HepG2 (cell line): Measurements from ENCODE around the gene TSR1. TPM values are rescaled to one million over a fixed set of nuclear protein-coding genes. Genes with fewer than 3 reads are reported as not detected.

Source experiments
- AKAP8 ChIP-seq: sonication (generic); formaldehyde crosslinking; IDR thresholded peaks from 2 replicates; pipeline ENCODE4 v1.5.1; 2020; ENCODE audit warnings: mild to moderate bottlenecking, missing genetic modification reagents
- CREM ChIP-seq, 2 experiments: sonication (generic) in 1 of 2; formaldehyde crosslinking in 1 of 2; IDR thresholded peaks; 2 replicates each; pipeline versions ENCODE4 v1.4.0 to v1.6.1; 2016 to 2020; ENCODE audit warnings: antibody characterized with exemption in 1 of 2, mild to moderate bottlenecking in 1 of 2, missing genetic modification reagents in 1 of 2
- FOXO1 ChIP-seq: sonication (generic); formaldehyde crosslinking; IDR thresholded peaks from 2 replicates; pipeline ENCODE4 v1.4.0; 2020; ENCODE audit warnings: missing genetic modification reagents
- HNF4A ChIP-seq: sonication (generic); formaldehyde crosslinking; IDR thresholded peaks from 2 replicates; pipeline ENCODE4 v1.4.0; 2020; ENCODE audit warnings: missing genetic modification reagents
- IRF2 ChIP-seq: IDR thresholded peaks from 2 replicates; pipeline ENCODE4 v1.6.1; 2018; ENCODE audit warnings: missing genetic modification reagents, missing compliant biosample characterization
- IRX3 ChIP-seq: sonication (generic); formaldehyde crosslinking; IDR thresholded peaks from 2 replicates; pipeline ENCODE4 v1.8.1; 2023; ENCODE audit warnings: mild to moderate bottlenecking, low read depth, missing genetic modification reagents, borderline replicate concordance
- KMT2A ChIP-seq: sonication (generic); formaldehyde crosslinking; IDR thresholded peaks from 2 replicates; pipeline ENCODE4 v1.4.0; 2020; ENCODE audit warnings: missing genetic modification reagents
- NFE2 ChIP-seq: sonication (generic); formaldehyde crosslinking; IDR thresholded peaks from 2 replicates; pipeline ENCODE4 v1.4.0; 2020; ENCODE audit warnings: missing genetic modification reagents
- SAP130 ChIP-seq: IDR thresholded peaks from 2 replicates; pipeline ENCODE4 v1.6.1; 2016; ENCODE audit warnings: low read depth
- SCMH1 ChIP-seq: sonication (generic); formaldehyde crosslinking; IDR thresholded peaks from 2 replicates; pipeline ENCODE4 v1.9.0; 2021; ENCODE audit warnings: missing genetic modification reagents, mild to moderate bottlenecking, borderline replicate concordance
- SKI ChIP-seq: fragments of 450-650 bp; IDR thresholded peaks from one replicate; pipeline ENCODE4 v1.6.1; 2018; ENCODE audit warnings: mild to moderate bottlenecking; ENCODE audit not compliant: partially characterized antibody
- SMYD3 ChIP-seq: sonication (generic); formaldehyde crosslinking; IDR thresholded peaks from 2 replicates; pipeline ENCODE4 v1.8.1; 2023; ENCODE audit warnings: mild to moderate bottlenecking, missing genetic modification reagents
- SP2 ChIP-seq: sonication (generic); formaldehyde crosslinking; IDR thresholded peaks from 2 replicates; pipeline ENCODE4 v1.5.1; 2020; ENCODE audit warnings: mild to moderate bottlenecking, missing genetic modification reagents
- XRCC5 ChIP-seq: fragments of 200-400 bp; formaldehyde crosslinking; optimal IDR thresholded peaks from 2 replicates; pipeline ENCODE3; 2017; ENCODE audit warnings: mild to moderate bottlenecking, low read length
- ZBTB7A ChIP-seq: sonication (generic); formaldehyde crosslinking; IDR thresholded peaks from 2 replicates; pipeline ENCODE4 v1.8.0; 2022; ENCODE audit warnings: mild to moderate bottlenecking, missing genetic modification reagents
- ZNF274 ChIP-seq: sonication (generic); formaldehyde crosslinking; IDR thresholded peaks from 2 replicates; pipeline ENCODE4 v1.5.1; 2020; ENCODE audit warnings: mild to moderate bottlenecking, missing genetic modification reagents
- ZNF501 ChIP-seq: sonication (generic); formaldehyde crosslinking; IDR thresholded peaks from 2 replicates; pipeline ENCODE4 v1.5.1; 2020; ENCODE audit warnings: mild to moderate bottlenecking, moderate library complexity, missing genetic modification reagents
- ZNF629 ChIP-seq: sonication (generic); formaldehyde crosslinking; conservative IDR thresholded peaks from 2 replicates; pipeline ENCODE4 v1.5.0; 2020; ENCODE audit warnings: missing genetic modification reagents
- ZNF792 ChIP-seq: IDR thresholded peaks from 2 replicates; pipeline ENCODE4 v1.6.1; 2016
- ZNF878 ChIP-seq: sonication (generic); formaldehyde crosslinking; IDR thresholded peaks from 2 replicates; pipeline ENCODE4 v1.8.1; 2023; ENCODE audit warnings: mild to moderate bottlenecking, missing genetic modification reagents, moderate library complexity
- polyA plus RNA-seq, 8 experiments: library from polyadenylated mRNA; depleted of rRNA in 3 of 8; stranded (reverse) in 7 of 8; unstranded in 1 of 8; fragments of >200 nt; fragmentation: Illumina TruSeq in 4 of 8; extraction: Trizol in 4 of 8; gene quantifications; 2 replicates each; pipeline versions ENCODE4 v1.2.1 to v1.2.3, GENCODE V29; 2011 to 2016; ENCODE audit warnings: low read depth in 4 of 8, missing spikeins in 1 of 8, mixed read lengths in 1 of 8; ENCODE audit not compliant: insufficient read depth in 1 of 8
- total RNA-seq, 5 experiments: library from RNA; depleted of rRNA; stranded (reverse); fragments of >200 nt; fragmentation: Illumina TruSeq; extraction: Trizol; gene quantifications; 2 replicates each; pipeline ENCODE4 v1.2.3, GENCODE V29; 2016; ENCODE audit warnings: low read depth in 1 of 5
- TF ChIP-seq, protein P1 (sequence below): sonication (generic); formaldehyde crosslinking; IDR thresholded peaks from 2 replicates; pipeline ENCODE4 v1.5.0; 2020; ENCODE audit warnings: missing genetic modification reagents, mild to moderate bottlenecking, borderline replicate concordance
- TF ChIP-seq, protein P2 (sequence below): IDR thresholded peaks from 2 replicates; pipeline ENCODE4 v1.6.1; 2016; ENCODE audit warnings: missing genetic modification reagents, missing compliant biosample characterization
- TF ChIP-seq, protein P3 (sequence below): sonication (generic); formaldehyde crosslinking; IDR thresholded peaks from 2 replicates; pipeline ENCODE4 v1.4.0; 2020; ENCODE audit warnings: missing genetic modification reagents
- TF ChIP-seq, protein P4 (sequence below): sonication (generic); formaldehyde crosslinking; IDR thresholded peaks from 2 replicates; pipeline ENCODE4 v1.4.0; 2020; ENCODE audit warnings: missing genetic modification reagents, borderline replicate concordance
- TF ChIP-seq, protein P5 (sequence below): IDR thresholded peaks from 2 replicates; pipeline ENCODE4 v1.6.1; 2016; ENCODE audit warnings: control low read depth

The TSR1 gene
- total and polyA plus RNA-seq, 2 of the 13 experiments (the other 11 are each of a cell fraction or from before 2014, with no cell fraction given), result 7.1 to 65.8 TPM

DNA sequence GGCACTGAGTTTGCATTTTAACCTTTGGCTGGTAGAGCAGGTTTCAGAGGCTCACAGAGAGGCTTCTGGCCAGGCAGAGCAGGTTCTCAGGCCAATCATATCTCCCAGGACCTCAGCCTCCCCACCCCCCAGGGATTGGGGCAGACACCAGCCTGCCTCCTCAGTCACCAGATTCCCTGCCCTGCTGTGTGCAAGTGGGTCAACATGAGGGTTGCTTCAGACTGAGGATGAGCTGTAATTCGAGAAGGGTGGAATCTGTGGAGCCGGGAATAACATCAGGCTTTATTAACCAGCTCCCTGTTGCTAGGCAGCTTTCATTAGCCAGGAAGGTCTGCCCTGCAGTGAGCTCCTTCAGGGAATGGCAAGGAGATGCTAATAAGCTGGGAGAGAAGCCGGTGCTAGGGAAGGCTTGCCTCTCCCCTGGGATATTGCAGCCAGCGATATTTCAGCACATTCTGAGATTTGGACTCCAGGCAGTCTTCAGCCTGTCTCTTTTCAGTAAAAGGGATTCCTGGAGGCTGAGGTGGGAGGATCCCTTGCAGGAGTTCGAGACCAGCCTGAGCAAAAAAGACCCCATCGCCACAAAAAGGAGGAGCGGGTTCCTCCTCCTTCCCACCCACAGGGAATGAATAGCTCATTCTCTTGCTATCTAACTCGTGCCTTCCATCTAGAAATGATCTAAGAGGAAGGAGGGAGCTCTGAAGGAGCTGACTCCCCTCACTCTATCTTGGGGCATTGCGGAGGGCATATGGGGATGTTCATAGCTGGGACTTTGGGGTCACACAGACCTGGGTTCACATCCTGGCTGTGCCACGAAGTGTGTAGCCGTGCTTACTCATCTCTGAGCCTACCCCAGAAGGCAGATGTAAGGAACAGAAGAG is 11.8 kb upstream of the TSR1 start (continued):
- TF ChIP-seq ZNF274 (CRISPR knock-in tag) (no peak), ZNF501 (CRISPR knock-in tag) (peak; percentile 57), XRCC5 (peak; percentile 67), ZNF878 (CRISPR knock-in tag) (no peak), HNF4A (no peak; the same call in 1 of the 2 replicates), CREM (IDR thresholded peaks at IDR 0.05) (peak; percentile 24; the same call in 1 of the 2 replicates), CREM (CRISPR knock-in tag; IDR thresholded peaks at IDR 0.05) (no peak), NFE2 (CRISPR knock-in tag) (no peak), SAP130 (CRISPR knock-in tag) (peak; percentile 47), SP2 (CRISPR knock-in tag) (peak; percentile 56), KMT2A (CRISPR knock-in tag) (peak; percentile 41; the same call in 1 of the 2 replicates), ZNF629 (CRISPR knock-in tag) (0 out of 2 replicates have a peak, but pooled peaks have one; percentile 18), IRF2 (CRISPR knock-in tag) (no peak), ZNF792 (peak; percentile 40; the same call in 1 of the 2 replicates), SKI (peak; percentile 28), FOXO1 (CRISPR knock-in tag) (0 out of 2 replicates have a peak, but pooled peaks have one; percentile 28), SMYD3 (CRISPR knock-in tag) (no peak), SCMH1 (CRISPR knock-in tag) (no peak), IRX3 (CRISPR knock-in tag) (no peak), AKAP8 (CRISPR knock-in tag) (no peak), ZBTB7A (CRISPR knock-in tag) (no peak)
- TF ChIP-seq, protein P1, sequence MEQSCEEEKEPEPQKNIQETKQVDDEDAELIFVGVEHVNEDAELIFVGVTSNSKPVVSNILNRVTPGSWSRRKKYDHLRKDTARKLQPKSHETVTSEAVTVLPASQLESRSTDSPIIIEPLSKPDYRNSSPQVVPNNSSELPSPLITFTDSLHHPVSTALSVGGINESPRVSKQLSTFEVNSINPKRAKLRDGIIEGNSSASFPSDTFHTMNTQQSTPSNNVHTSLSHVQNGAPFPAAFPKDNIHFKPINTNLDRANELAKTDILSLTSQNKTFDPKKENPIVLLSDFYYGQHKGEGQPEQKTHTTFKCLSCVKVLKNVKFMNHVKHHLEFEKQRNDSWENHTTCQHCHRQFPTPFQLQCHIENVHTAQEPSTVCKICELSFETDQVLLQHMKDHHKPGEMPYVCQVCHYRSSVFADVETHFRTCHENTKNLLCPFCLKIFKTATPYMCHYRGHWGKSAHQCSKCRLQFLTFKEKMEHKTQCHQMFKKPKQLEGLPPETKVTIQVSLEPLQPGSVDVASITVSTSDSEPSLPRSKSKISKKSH (CRISPR knock-in tag), result no peak
- TF ChIP-seq, protein P2, sequence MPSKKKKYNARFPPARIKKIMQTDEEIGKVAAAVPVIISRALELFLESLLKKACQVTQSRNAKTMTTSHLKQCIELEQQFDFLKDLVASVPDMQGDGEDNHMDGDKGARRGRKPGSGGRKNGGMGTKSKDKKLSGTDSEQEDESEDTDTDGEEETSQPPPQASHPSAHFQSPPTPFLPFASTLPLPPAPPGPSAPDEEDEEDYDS (CRISPR knock-in tag), result 0 out of 2 replicates have a peak, but pooled peaks have one; percentile 42
- TF ChIP-seq, protein P3, sequence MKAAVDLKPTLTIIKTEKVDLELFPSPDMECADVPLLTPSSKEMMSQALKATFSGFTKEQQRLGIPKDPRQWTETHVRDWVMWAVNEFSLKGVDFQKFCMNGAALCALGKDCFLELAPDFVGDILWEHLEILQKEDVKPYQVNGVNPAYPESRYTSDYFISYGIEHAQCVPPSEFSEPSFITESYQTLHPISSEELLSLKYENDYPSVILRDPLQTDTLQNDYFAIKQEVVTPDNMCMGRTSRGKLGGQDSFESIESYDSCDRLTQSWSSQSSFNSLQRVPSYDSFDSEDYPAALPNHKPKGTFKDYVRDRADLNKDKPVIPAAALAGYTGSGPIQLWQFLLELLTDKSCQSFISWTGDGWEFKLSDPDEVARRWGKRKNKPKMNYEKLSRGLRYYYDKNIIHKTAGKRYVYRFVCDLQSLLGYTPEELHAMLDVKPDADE (CRISPR knock-in tag), result no peak
- TF ChIP-seq, protein P4, sequence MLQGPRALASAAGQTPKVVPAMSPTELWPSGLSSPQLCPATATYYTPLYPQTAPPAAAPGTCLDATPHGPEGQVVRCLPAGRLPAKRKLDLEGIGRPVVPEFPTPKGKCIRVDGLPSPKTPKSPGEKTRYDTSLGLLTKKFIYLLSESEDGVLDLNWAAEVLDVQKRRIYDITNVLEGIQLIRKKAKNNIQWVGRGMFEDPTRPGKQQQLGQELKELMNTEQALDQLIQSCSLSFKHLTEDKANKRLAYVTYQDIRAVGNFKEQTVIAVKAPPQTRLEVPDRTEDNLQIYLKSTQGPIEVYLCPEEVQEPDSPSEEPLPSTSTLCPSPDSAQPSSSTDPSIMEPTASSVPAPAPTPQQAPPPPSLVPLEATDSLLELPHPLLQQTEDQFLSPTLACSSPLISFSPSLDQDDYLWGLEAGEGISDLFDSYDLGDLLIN, result no peak
- TF ChIP-seq, protein P5, sequence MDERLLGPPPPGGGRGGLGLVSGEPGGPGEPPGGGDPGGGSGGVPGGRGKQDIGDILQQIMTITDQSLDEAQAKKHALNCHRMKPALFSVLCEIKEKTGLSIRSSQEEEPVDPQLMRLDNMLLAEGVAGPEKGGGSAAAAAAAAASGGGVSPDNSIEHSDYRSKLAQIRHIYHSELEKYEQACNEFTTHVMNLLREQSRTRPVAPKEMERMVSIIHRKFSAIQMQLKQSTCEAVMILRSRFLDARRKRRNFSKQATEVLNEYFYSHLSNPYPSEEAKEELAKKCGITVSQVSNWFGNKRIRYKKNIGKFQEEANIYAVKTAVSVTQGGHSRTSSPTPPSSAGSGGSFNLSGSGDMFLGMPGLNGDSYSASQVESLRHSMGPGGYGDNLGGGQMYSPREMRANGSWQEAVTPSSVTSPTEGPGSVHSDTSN (CRISPR knock-in tag), result 0 out of 2 replicates have a peak, but pooled peaks have one; percentile 11
